Activated CD8-positive, alpha-beta memory T cell treated with anti-CD3 and anti-CD28 coated beads for 4 hours (primary cell): ENCODE results near the gene POLDIP3.
"Not testable (repeated sequence)": the region's sequence is repeated elsewhere in the genome, so short reads cannot be mapped to it uniquely, and the experiment has no call there.

Source experiments
- DNase-seq, 2 donors: peaks; one replicate each; pipeline ENCODE4 v3.0.0-alpha.2; 2020; ENCODE audit warnings: low read depth in 2 of 2

POLDIP3 gene

GRCh38 chr22:42560381-42560780 is 54.3 kb downstream of the POLDIP3 start:
- DNase-seq, result no peak

DNA sequence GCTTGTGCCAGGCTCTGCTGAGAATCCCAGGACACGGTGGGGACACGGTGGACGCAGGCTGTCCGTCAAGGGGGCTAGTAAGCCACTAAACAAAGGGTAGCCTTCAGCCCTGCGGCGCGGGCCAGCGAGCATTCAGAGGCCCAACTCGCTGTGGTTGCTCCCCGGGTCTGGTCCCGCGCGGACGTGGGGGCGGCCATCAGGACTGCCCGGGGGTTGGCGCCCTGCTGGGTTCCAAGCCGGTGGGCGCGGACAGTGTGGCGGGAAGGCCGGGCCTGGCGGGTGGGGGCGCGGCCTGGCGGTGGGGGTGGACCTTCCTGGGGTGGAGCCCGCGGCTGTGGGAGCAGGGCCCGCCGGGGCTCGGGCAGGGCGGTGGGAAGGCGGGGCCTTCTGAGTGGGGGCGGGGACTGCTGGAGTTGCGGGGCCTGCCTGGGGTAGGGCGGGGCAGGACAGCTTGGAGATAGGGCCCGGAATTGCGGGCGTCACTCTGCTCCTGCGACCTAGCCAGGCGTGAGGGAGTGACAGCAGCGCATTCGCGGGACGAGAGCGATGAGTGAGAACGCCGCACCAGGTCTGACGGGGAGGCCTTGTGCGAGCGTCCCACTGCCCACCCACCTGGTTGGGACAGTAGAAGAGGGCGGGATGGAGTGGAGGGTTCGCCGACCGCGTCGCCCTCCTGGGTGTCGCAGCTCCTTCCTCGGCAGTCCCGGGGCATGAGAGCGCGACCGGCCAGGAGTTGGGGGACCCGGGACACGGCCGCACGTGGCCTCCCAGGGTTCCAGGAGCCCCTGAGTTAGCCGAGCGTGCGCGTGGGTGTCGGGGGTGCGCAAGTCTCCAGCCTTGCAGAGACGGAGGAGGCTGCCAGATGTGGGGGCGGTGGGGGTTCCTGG is 61.0 kb downstream of the POLDIP3 start, which contains the start of gene SERHL2:
Gene SERHL2, plus strand, starts transcription at position 482 of the 887 bp plus-strand sequence. Its CDS starts 65 bp downstream, at position 547.
- peak; percentile 51 to 53 for DNase-seq

GRCh38 chr22:42552294-42552647 is 62.4 kb downstream of the POLDIP3 start:
- DNase-seq, result not testable (repeated sequence)

GRCh38 chr22:42549331-42550060 is 65.2 kb downstream of the POLDIP3 start:
- no peak for DNase-seq

DNA sequence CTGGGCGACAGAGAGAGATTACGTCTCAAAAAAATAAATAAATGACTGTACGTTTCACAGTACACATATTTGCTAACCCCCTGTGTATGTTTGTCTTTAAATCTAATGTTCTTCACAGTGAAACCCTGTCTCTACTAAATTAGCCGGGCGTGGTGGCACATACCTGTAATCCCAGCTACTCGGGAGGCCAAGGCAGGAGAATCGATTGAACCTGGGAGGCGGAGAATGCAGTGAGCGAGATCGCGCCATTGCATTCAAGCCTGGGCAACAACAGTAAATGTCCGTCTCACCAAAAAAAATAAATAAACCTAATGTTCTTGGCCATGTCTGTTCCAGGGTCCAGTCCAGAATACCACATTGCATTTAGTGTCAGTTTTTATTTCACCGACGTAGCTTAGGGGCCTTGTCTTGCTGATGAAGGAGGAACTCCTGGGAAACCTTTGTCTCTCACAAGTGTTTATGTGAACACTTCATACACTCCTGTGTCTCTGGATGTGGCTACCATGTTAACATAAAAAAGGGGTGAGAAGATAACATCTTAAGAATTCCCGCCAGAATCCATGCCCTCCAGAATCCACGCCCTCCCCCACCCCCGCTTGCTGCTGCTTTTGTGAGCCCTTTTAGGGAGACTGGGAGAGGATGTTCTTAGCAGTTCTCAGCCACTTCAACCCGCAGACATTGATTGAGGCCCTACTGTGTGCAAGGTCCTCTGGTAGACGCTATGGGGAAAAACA is 65.9 kb downstream of the POLDIP3 start:
- no peak for DNase-seq

GRCh38 chr22:42548126-42548525 is 66.6 kb downstream of the POLDIP3 start:
- not testable (repeated sequence) for DNase-seq

- no peak for DNase-seq
Observed at GRCh38 chr22:42547562-42547961, 67.1 kb downstream of the POLDIP3 start.

- no peak for DNase-seq
Observed at GRCh38 chr22:42544686-42545085, 70.0 kb downstream of the POLDIP3 start.

- not testable (repeated sequence) for DNase-seq
Observed at GRCh38 chr22:42539236-42539771, 75.4 kb downstream of the POLDIP3 start.

- DNase-seq, result not testable (repeated sequence)
Observed at GRCh38 chr22:42537199-42537831, 77.4 kb downstream of the POLDIP3 start.

DNA sequence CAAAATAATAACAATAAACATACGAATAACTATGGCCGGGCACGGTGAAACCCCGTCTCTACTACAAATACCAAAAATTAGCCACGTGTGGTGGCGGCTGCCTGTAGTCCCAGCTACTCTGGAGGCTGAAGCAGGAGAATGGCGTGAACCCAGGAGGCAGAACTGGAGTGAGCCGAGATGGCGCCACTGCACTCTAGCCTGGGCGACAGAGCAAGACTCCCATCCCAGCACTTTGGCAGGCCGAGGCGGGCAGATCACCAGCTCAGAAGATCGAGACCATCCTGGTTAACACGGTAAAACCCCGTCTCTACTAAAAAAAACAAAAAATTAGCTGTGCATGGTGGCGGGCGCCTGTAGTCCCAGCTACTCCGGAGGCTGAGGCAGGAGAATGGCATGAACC is 78.0 kb downstream of the POLDIP3 start:
- not testable (repeated sequence) for DNase-seq

- no peak for DNase-seq
Observed at GRCh38 chr22:42536166-42536565, 78.5 kb downstream of the POLDIP3 start.

- not testable (repeated sequence) for DNase-seq
Observed at GRCh38 chr22:42535082-42535731, 79.5 kb downstream of the POLDIP3 start.
